Stimulated activated CD8-positive, alpha-beta memory T cell treated with anti-CD3 and anti-CD28 coated beads, Interleukin-7, amount 100 ng/mL, for 48 hours (primary cell): ENCODE data around the gene GUCY1A2.

ENCODE experiments used
- DNase-seq, 2 donors: peaks; one replicate each; pipeline ENCODE4 v3.0.0-alpha.2; 2020; ENCODE audit warnings: low read depth in 1 of 2; ENCODE audit errors: extremely low read depth in 1 of 2

The GUCY1A2 gene

GRCh38 chr11:106763501-106763900, 254.8 kb downstream of the GUCY1A2 start:
- DNase-seq = no peak

- DNase-seq = no peak
These were observed 256.5 kb downstream of the GUCY1A2 start for GRCh38 chr11:106761745-106762144.

GRCh38 chr11:106761240-106761639, 257.0 kb downstream of the GUCY1A2 start:
- no peak for DNase-seq

GRCh38 chr11:106748059-106748458, 270.2 kb downstream of the GUCY1A2 start:
- DNase-seq = no peak

GRCh38 chr11:106745941-106746340, 272.3 kb downstream of the GUCY1A2 start:
- DNase-seq = no peak

- no peak for DNase-seq
These were observed 284.6 kb downstream of the GUCY1A2 start for GRCh38 chr11:106733635-106734034.

- no peak for DNase-seq
These were observed 289.4 kb downstream of the GUCY1A2 start for GRCh38 chr11:106728859-106729258.

GRCh38 chr11:106728379-106728778, 289.9 kb downstream of the GUCY1A2 start:
- DNase-seq = no peak

- DNase-seq = no peak
These were observed 291.0 kb downstream of the GUCY1A2 start for GRCh38 chr11:106727256-106727655.

- no peak for DNase-seq
These were observed 293.9 kb downstream of the GUCY1A2 start for GRCh38 chr11:106724293-106724892.

- no peak for DNase-seq
These were observed 295.2 kb downstream of the GUCY1A2 start for GRCh38 chr11:106723071-106723470.

- no peak for DNase-seq
These were observed 301.1 kb downstream of the GUCY1A2 start for GRCh38 chr11:106717222-106717621.

- no peak for DNase-seq
These were observed 304.1 kb downstream of the GUCY1A2 start for GRCh38 chr11:106714199-106714598.

GRCh38 chr11:106708348-106708747, 309.9 kb downstream of the GUCY1A2 start:
- no peak for DNase-seq

GRCh38 chr11:106706355-106706754, 311.9 kb downstream of the GUCY1A2 start:
- DNase-seq = no peak

GRCh38 chr11:106702805-106703204, 315.5 kb downstream of the GUCY1A2 start:
- no peak for DNase-seq

- no peak for DNase-seq
These were observed 321.2 kb downstream of the GUCY1A2 start for GRCh38 chr11:106697058-106697457.

- no peak for DNase-seq
These were observed 322.8 kb downstream of the GUCY1A2 start for GRCh38 chr11:106695506-106695905.

GRCh38 chr11:106694501-106694900, 323.8 kb downstream of the GUCY1A2 start:
- no peak for DNase-seq

- DNase-seq = no peak
These were observed 326.4 kb downstream of the GUCY1A2 start for GRCh38 chr11:106691807-106692365.

GRCh38 chr11:106690923-106691322, 327.4 kb downstream of the GUCY1A2 start:
- DNase-seq = no peak

GRCh38 chr11:106684944-106685343, 333.3 kb downstream of the GUCY1A2 start:
- no peak for DNase-seq

GRCh38 chr11:106683435-106683834, 334.8 kb downstream of the GUCY1A2 start:
- DNase-seq = no peak
